NCI-H2171 (cell line): ENCODE data around the gene MIA3.
A peak's percentile ranks its signal among the peaks of the same experiment; 100 is the strongest.
"Not testable (repeated sequence)": the region's sequence is repeated elsewhere in the genome, so short reads cannot be mapped to it uniquely, and the experiment has no call there.

ENCODE experiments used
- DNase-seq: peaks from one replicate; lab custom pipeline; 2025; lab: John Stamatoyannopoulos, UW

MIA3 gene

DNA sequence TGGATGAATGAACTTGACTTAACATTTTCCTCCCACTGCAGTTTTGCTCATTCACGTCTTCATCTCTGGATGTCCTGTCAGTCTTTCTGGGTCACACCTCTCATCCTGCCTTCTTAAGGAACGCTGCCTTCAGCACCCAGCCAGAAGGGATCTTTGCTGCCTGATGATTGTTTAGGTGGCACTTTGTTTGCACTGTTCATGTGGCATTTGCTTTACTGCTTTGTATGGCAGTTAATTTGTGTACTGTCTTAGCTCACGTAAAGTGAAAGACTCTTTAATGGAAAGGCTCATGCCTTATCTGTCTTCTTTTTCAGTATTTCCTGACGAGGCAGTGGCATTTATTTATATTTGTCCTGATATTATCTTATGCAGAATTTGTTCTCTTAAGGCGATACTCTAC is 4.9 kb downstream of the MIA3 start:
- no peak for DNase-seq

DNA sequence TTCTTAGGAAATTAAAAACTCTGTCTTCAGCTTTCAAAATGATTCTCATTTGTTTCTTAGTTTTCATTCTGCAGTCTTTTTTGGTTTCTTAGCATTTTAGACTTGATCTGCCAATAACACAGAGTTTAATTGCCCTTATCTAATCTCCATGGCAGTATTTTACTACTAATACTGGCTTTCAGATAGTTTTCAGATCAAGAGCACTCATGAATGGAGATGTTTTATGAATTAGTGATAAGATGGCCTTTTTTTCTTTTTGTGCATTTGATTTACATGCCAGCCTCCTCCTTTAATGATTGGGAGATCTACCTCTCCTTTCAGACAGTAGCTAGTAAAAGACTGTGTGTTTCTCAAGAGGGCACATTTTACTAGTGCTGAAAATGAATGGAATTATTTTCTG is 5.6 kb downstream of the MIA3 start:
- no peak for DNase-seq

- no peak for DNase-seq
Observed at GRCh38 chr1:222624214-222624613, 6.3 kb downstream of the MIA3 start.

GRCh38 chr1:222627232-222627631 is 9.3 kb downstream of the MIA3 start:
- DNase-seq, result no peak

DNA sequence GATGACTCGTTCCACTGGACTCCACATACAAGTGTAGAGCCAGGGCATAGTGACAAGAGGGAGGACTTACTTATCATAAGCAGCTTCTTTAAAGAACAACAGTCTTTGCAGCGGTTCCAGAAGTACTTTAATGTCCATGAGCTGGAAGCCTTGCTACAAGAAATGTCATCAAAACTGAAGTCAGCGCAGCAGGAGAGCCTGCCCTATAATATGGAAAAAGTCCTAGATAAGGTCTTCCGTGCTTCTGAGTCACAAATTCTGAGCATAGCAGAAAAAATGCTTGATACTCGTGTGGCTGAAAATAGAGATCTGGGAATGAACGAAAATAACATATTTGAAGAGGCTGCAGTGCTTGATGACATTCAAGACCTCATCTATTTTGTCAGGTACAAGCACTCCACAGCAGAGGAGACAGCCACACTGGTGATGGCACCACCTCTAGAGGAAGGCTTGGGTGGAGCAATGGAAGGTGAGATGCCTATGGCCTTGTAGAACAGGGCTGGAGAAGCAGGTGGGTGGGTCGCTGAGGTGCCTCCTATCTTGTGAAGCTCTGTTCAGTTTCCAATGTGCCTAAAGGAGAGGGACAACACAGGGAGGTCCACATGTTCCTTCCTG is 12.1 kb downstream of the MIA3 start:
- no peak for DNase-seq

DNA sequence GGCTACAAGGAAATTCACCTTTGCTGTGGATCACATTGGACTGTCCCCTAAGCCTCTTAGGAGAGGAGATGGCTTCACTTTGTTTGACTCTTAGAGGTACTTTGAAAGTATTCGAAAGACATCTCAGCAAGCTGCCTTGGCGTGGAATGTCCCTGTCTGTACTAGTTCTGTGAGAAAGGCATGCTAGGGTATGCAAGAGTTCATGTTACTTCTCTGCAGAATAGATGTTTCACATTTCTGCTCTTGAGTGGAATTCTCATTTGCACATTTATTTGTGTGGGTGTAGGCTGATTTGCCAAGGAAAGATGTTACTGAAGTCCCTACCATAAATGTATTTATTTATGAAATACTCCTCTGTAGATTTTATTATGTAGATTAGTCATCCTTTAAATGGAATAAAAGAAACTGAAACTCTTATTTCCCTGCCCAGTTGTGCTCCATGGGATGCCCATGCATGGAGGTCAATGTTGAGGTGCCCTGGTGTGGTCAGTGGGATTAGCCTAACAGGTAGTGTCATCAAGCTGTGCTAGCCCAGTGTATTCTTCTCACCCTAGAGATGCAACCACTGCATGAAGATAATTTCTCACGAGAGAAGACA is 13.8 kb downstream of the MIA3 start:
- no peak for DNase-seq

DNA sequence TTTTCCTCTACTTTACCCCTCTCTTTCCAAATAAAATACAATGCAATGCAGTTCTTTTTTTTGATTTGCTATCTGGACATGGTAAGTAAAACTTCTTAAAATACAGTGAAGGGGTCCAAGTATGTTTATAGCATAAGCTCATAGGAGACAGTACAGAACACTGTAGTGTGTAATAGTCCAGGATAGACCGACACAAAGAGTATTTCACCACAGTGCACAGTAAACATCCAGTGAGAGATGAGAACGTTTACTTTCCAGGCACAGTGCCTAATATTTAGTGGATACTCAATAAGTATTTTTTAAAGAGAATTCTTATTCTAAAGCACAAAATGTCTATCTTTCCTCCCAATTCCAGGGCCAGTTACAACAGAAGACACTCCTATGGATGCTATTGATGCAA is 14.9 kb downstream of the MIA3 start:
- DNase-seq, result no peak

- DNase-seq, result peak; percentile 46
Observed at GRCh38 chr1:222634180-222635013, 16.5 kb downstream of the MIA3 start.

- DNase-seq, result no peak
Observed at GRCh38 chr1:222641269-222641948, 23.5 kb downstream of the MIA3 start.

GRCh38 chr1:222642468-222642867 is 24.6 kb downstream of the MIA3 start:
- no peak for DNase-seq

GRCh38 chr1:222643606-222643937 is 25.7 kb downstream of the MIA3 start:
- DNase-seq, result peak; percentile 35

GRCh38 chr1:222643938-222644635 is 26.2 kb downstream of the MIA3 start:
- peak; percentile 95 for DNase-seq

- no peak for DNase-seq
Observed at GRCh38 chr1:222644636-222644980, 26.7 kb downstream of the MIA3 start.

- DNase-seq, result no peak
Observed at GRCh38 chr1:222652676-222653075, 34.8 kb downstream of the MIA3 start.

GRCh38 chr1:222653178-222653827 is 35.4 kb downstream of the MIA3 start:
- DNase-seq, result no peak

- no peak for DNase-seq
Observed at GRCh38 chr1:222654849-222655248, 37.0 kb downstream of the MIA3 start.

- DNase-seq, result no peak
Observed at GRCh38 chr1:222656391-222657155, 38.7 kb downstream of the MIA3 start.

GRCh38 chr1:222657899-222658298 is 40.0 kb downstream of the MIA3 start:
- no peak for DNase-seq

GRCh38 chr1:222663431-222663934 is 45.6 kb downstream of the MIA3 start:
- DNase-seq, result no peak

DNA sequence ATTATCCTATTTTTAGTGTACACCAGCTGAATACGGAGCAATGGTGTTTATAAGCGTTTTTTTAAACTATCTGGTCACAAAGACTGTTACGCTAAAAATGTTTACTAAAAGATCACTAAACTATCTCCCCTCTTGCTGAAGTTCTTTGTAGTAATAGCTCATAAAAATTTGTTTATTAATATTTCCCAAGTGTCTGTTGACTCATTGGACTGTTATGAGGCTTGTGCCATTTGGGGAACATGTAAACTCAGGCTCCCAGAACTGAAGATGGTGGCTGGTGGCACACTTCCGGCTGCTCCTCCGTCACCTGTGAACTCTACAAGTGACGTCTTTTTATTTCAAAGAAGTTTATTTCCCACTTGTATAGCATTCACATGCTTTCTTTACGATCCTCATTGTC is 48.1 kb downstream of the MIA3 start:
- DNase-seq, result no peak

DNA sequence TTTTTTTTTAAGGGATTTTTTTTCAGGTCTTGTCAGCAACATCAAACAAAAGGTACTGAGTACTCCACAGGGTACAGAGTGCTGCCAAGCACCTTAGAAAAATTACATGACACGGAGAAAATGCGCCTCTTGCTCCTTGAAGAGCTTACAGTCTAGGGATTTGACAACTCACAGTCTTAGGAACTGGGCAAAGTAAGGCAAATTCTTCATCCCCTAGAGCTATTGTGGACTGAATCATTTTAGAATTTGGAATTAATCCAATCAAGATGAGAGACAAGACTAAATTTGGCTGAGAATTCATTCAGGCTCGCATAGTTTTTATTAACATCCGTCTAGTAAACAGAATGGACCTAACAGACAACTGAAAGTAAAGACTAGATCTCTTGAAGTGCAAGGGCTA is 50.3 kb downstream of the MIA3 start:
- DNase-seq, result not testable (repeated sequence)
